Endothelial cell of umbilical vein (primary cell): ENCODE results near the gene CIBAR2. TPM values are rescaled to one million over a fixed set of nuclear protein-coding genes. Genes with fewer than 3 reads are reported as not detected.

Source experiments
- BruUV-seq: library from RNA; stranded (reverse); fragments of 400-500 nt; replicated peaks from 2 replicates; lab custom pipeline; 2021; lab: Mats Ljungman, UMichigan
- CTCF ChIA-PET: fragments of 300-600, 350-600 bp; sonication (Branson Sonifier 250); formaldehyde crosslinking; loops from one replicate; lab custom pipeline; 2021; ENCODE audit warnings: antibody characterized with exemption, inconsistent platforms; lab: Charles Lee
- POLR2A ChIA-PET: fragments of 300-600, 350-600 bp; sonication (Branson Sonifier 250); formaldehyde crosslinking; loops from one replicate; lab custom pipeline; 2021; ENCODE audit warnings: antibody characterized with exemption, inconsistent platforms; lab: Charles Lee
- DNase-seq: peaks from one replicate; pipeline ENCODE4 v3.0.0-alpha.2; 2011; ENCODE audit warnings: low read depth, low spot score
- FAIRE-seq: peaks from 2 replicates; lab custom pipeline; 2011; peaks lifted over from hg19 to GRCh38; lab: Jason Lieb, UNC
- H2AFZ ChIP-seq: 2 replicates; pipeline ENCODE4 v1.6.0; 2012; ENCODE audit warnings: low read depth, low read length, control low read depth, inconsistent platforms
- H3K27ac ChIP-seq: 2 replicates; pipeline ENCODE4 v1.5.1; 2011; ENCODE audit warnings: low read depth, mild to moderate bottlenecking, control low read depth, low read length, moderate library complexity; ENCODE audit not compliant: insufficient read depth
- H3K27me3 ChIP-seq, 2 experiments: 2 replicates each; pipeline versions ENCODE4 v1.6.0 to v1.6.1; 2011; ENCODE audit warnings: low read length in 2 of 2, mixed read lengths in 1 of 2; ENCODE audit not compliant: control insufficient read depth in 2 of 2, insufficient read depth in 2 of 2
- H3K36me3 ChIP-seq, 2 experiments: 2 replicates in 1 of 2; 3 replicates in 1 of 2; pipeline ENCODE4 v1.5.1; 2011; ENCODE audit warnings: low read length in 2 of 2, mild to moderate bottlenecking in 1 of 2, moderate library complexity in 1 of 2; ENCODE audit not compliant: control insufficient read depth in 2 of 2, insufficient read depth in 2 of 2; ENCODE audit errors: extremely low read depth in 1 of 2
- H3K4me1 ChIP-seq: 3 replicates; pipeline ENCODE4 v1.5.1; 2011; ENCODE audit warnings: mild to moderate bottlenecking, low read length; ENCODE audit not compliant: control insufficient read depth, insufficient read depth; ENCODE audit errors: extremely low read depth
- H3K4me2 ChIP-seq: 2 replicates; pipeline ENCODE4 v1.6.1; 2011; ENCODE audit warnings: low read length, control low read depth, mixed read lengths; ENCODE audit not compliant: insufficient read depth
- H3K4me3 ChIP-seq, 3 experiments: fragments of 200-600 bp in 1 of 3; sonication (generic), shearing (Covaris generic) in 1 of 3; replicated peaks in 1 of 3; 2 replicates each; pipeline ENCODE4 v1.5.1; 2011 to 2016; ENCODE audit warnings: control low read depth in 3 of 3, low read length in 3 of 3, mild to moderate bottlenecking in 2 of 3, inconsistent platforms in 1 of 3, low read depth in 1 of 3, moderate library complexity in 1 of 3; ENCODE audit not compliant: insufficient read depth in 1 of 3
- H3K79me2 ChIP-seq: 2 replicates; pipeline ENCODE4 v1.6.0; 2012; ENCODE audit warnings: low read length, inconsistent platforms; ENCODE audit not compliant: control insufficient read depth, insufficient read depth
- H3K9ac ChIP-seq: replicated peaks from 2 replicates; pipeline ENCODE3; 2011; ENCODE audit warnings: low read length, control low read depth; ENCODE audit not compliant: insufficient read depth; ENCODE audit errors: extremely low read depth
- H3K9me1 ChIP-seq: replicated peaks from 3 replicates; pipeline ENCODE4 v1.6.0; 2011; ENCODE audit warnings: mild to moderate bottlenecking, low read length; ENCODE audit not compliant: control insufficient read depth, insufficient read depth; ENCODE audit errors: extremely low read depth
- H3K9me3 ChIP-seq: replicated peaks from 2 replicates; pipeline ENCODE4 v1.5.1; 2012; ENCODE audit warnings: low read length, inconsistent platforms; ENCODE audit not compliant: control insufficient read depth, insufficient read depth
- H4K20me1 ChIP-seq: replicated peaks from 2 replicates; pipeline ENCODE3; 2011; ENCODE audit warnings: mild to moderate bottlenecking, low read length; ENCODE audit not compliant: control insufficient read depth, insufficient read depth; ENCODE audit errors: extremely low read depth
- EZH2 ChIP-seq: IDR thresholded peaks from 2 replicates; pipeline ENCODE4 v1.6.1; 2012; ENCODE audit warnings: borderline replicate concordance, low read depth, mild to moderate bottlenecking, moderate library complexity, low read length, inconsistent platforms; ENCODE audit not compliant: severe bottlenecking
- FOS ChIP-seq: IDR thresholded peaks from 2 replicates; pipeline ENCODE4 v1.6.1; 2011; ENCODE audit warnings: mild to moderate bottlenecking, low read length, moderate library complexity, borderline replicate concordance; ENCODE audit not compliant: insufficient read depth
- GATA2 ChIP-seq: IDR thresholded peaks from 2 replicates; pipeline ENCODE4 v1.7.0; 2011; ENCODE audit warnings: low read depth, mild to moderate bottlenecking, moderate library complexity, mixed read lengths, low read length; ENCODE audit not compliant: insufficient read length, insufficient read depth
- JUN ChIP-seq: IDR thresholded peaks from 2 replicates; pipeline ENCODE4 v1.6.1; 2011; ENCODE audit warnings: borderline replicate concordance, low read depth; ENCODE audit not compliant: insufficient read length, insufficient read depth
- MYC ChIP-seq: IDR thresholded peaks from one replicate; pipeline ENCODE4 v1.6.1; 2011; ENCODE audit warnings: mild to moderate bottlenecking, low read depth, low read length
- POLR2A ChIP-seq: IDR thresholded peaks from 2 replicates; pipeline ENCODE4 v1.6.1; 2012; ENCODE audit warnings: low read depth, mild to moderate bottlenecking, control low read depth, low read length
- POLR2AphosphoS5 ChIP-seq: IDR thresholded peaks from 2 replicates; pipeline ENCODE4 v1.6.1; 2012; ENCODE audit warnings: low read depth, mild to moderate bottlenecking, control low read depth, low read length, moderate library complexity; ENCODE audit not compliant: insufficient read depth
- dilution Hi-C: fragments of 300-500 bp; cut with MboI; formaldehyde crosslinking; loops from one replicate; pipeline ENCODE4 v1.15.0; 2019; ENCODE audit warnings: low sequenced_read_pairs; ENCODE audit not compliant: extremely low pct_ligation_motif_present
- intact Hi-C: fragments of 100-400 bp; cut with micrococcal nuclease; formaldehyde crosslinking; loops from one replicate; pipeline ENCODE4 v1.10.0; 2022
- polyA plus RNA-seq, 4 experiments: library from polyadenylated mRNA; depleted of rRNA in 3 of 4; stranded (reverse) in 3 of 4; unstranded in 1 of 4; fragments of >200 nt; gene quantifications; 2 replicates each; pipeline versions ENCODE4 v1.2.1 to v1.2.3, GENCODE V29; 2011 to 2012; ENCODE audit warnings: missing spikeins in 1 of 4
- total RNA-seq: library from RNA; stranded (reverse); gene quantifications from 2 replicates; pipeline ENCODE4 v1.2.3, GENCODE V29; 2021
- TF ChIP-seq, protein P1 (sequence below), 2 donors: IDR thresholded peaks; 1 replicate in 1 of 2; 2 replicates in 1 of 2; pipeline ENCODE4 v1.5.1; 2011; ENCODE audit warnings: low read length in 2 of 2, mild to moderate bottlenecking in 2 of 2, moderate library complexity in 2 of 2, control low read depth in 1 of 2, inconsistent platforms in 1 of 2, low read depth in 1 of 2; ENCODE audit not compliant: insufficient read depth in 1 of 2; ENCODE audit errors: extremely low read depth in 1 of 2
- TF ChIP-seq, protein P2 (sequence below): IDR thresholded peaks from 2 replicates; pipeline ENCODE4 v1.6.1; 2011; ENCODE audit not compliant: insufficient read depth, insufficient read length

Gene CIBAR2
- total and polyA plus RNA-seq, 2 donors (not counting 3 experiments of a cell fraction or from before 2014, with no cell fraction given) = 0.07 TPM; not detected in 1

GRCh38 chr16:85129876-85130704 is 17.8 kb upstream of the CIBAR2 start:
- no peaks in the 10 kb centered on the region for H3K79me2 ChIP-seq
- no peak overlapping the region for H3K4me2 ChIP-seq
- intact Hi-C loops = no loop called here
- CTCF ChIA-PET = interaction anchor here (1.1 to 1.9 kb wide), 4 partner anchors 15 to 43 kb away, joined by 3 to 10 read pairs (median 6); no protein-coding TSS in a partner anchor
- H3K27ac ChIP-seq = no peak overlapping the region
- no peaks in the 10 kb centered on the region for H3K9me3 ChIP-seq
- H3K9ac ChIP-seq = no peak overlapping the region
- DNase-seq (no peak), FAIRE-seq (no peak)
- no peaks in the 10 kb centered on the region for H4K20me1 ChIP-seq
- no TSS peak for BruUV-seq
- H3K27me3 ChIP-seq = no peaks in the 10 kb centered on the region
- no peaks in the 10 kb centered on the region for H3K9me1 ChIP-seq
- no peak overlapping the region for H3K4me3 ChIP-seq
- no peaks in the 10 kb centered on the region for H3K36me3 ChIP-seq
- peak overlapping the region; percentile 17 for H2AFZ ChIP-seq
- peaks cover 22% of the 10 kb centered on the region for H3K4me1 ChIP-seq
- no peak for TF ChIP-seq EZH2
- no peak for TF ChIP-seq POLR2AphosphoS5
- no peak for TF ChIP-seq MYC
- TF ChIP-seq, protein P1, sequence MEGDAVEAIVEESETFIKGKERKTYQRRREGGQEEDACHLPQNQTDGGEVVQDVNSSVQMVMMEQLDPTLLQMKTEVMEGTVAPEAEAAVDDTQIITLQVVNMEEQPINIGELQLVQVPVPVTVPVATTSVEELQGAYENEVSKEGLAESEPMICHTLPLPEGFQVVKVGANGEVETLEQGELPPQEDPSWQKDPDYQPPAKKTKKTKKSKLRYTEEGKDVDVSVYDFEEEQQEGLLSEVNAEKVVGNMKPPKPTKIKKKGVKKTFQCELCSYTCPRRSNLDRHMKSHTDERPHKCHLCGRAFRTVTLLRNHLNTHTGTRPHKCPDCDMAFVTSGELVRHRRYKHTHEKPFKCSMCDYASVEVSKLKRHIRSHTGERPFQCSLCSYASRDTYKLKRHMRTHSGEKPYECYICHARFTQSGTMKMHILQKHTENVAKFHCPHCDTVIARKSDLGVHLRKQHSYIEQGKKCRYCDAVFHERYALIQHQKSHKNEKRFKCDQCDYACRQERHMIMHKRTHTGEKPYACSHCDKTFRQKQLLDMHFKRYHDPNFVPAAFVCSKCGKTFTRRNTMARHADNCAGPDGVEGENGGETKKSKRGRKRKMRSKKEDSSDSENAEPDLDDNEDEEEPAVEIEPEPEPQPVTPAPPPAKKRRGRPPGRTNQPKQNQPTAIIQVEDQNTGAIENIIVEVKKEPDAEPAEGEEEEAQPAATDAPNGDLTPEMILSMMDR (IDR thresholded peaks at IDR 0.05; ENCODE audit: extremely low read depth in 1 of 2, insufficient read depth in 1 of 2, low read depth in 1 of 2, low read length in 2 of 2) = no peak
- no peak for TF ChIP-seq POLR2A
- TF ChIP-seq GATA2 = no peak
- TF ChIP-seq, protein P2, sequence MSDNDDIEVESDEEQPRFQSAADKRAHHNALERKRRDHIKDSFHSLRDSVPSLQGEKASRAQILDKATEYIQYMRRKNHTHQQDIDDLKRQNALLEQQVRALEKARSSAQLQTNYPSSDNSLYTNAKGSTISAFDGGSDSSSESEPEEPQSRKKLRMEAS = no peak
- TF ChIP-seq FOS = no peak
- no peak for TF ChIP-seq JUN
- dilution Hi-C loops = no loop called here
- POLR2A ChIA-PET = no interaction called here
